HUDEP-2 (cell line): ENCODE results near the gene ITGA11.

ENCODE experiments used
- DNase-seq, 76 experiments: peaks; one replicate each; lab custom pipeline; 2025; ENCODE audit not compliant: unreplicated experiment in 76 of 76; lab: John Stamatoyannopoulos, UW

ITGA11 gene

GRCh38 chr15:68449389-68449788, 17.4 kb upstream of the ITGA11 start:
- no peak for DNase-seq

- DNase-seq = no peak
Observed at GRCh38 chr15:68447976-68448755, 16.2 kb upstream of the ITGA11 start.

DNA sequence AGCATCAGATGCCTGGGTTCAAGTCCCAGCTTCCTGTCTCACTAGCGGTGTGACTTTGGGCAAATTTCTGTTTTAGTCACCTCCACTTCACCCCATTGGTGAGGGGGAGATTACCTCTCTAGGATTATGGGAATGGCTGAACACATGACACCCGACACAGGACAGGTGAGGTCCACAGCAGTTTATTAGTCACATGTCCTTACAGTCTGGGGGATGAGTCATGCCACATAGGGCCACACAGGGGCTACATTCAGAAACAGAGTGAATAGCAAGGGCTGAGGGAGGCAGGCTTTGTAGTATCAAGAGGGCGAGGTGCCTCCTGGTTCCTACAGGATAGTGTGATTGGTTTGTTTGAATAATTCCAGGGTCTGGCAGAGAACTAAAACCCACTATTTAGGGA, 15.2 kb upstream of the ITGA11 start:
- DNase-seq = no peak

- DNase-seq = no peak
Observed at GRCh38 chr15:68445351-68445750, 13.4 kb upstream of the ITGA11 start.

- no peak for DNase-seq
Observed at GRCh38 chr15:68444336-68444735, 12.4 kb upstream of the ITGA11 start.

DNA sequence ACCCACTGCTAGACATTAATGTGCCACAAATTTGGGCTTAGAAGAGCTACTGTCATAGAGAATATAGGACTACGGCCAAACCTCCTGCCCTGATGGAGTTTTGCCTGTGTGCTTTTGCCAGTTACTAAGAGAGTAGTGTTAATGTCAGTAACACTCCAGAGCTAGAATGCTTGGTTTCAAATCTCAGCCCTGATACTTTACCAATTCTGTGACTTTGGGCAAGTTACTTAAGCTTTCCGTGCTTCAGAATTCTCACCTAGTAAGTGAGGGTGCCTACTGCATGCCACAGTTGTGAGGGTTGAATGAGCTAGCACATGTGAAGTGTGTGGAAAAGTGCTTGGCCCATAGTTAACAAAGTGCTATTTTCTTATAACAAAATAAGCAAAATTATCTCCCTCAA, 10.9 kb upstream of the ITGA11 start:
- no peak for DNase-seq

- DNase-seq = no peak
Observed at GRCh38 chr15:68442041-68442440, 10.1 kb upstream of the ITGA11 start.

- no peak for DNase-seq
Observed at GRCh38 chr15:68441045-68441743, 9.2 kb upstream of the ITGA11 start.

DNA sequence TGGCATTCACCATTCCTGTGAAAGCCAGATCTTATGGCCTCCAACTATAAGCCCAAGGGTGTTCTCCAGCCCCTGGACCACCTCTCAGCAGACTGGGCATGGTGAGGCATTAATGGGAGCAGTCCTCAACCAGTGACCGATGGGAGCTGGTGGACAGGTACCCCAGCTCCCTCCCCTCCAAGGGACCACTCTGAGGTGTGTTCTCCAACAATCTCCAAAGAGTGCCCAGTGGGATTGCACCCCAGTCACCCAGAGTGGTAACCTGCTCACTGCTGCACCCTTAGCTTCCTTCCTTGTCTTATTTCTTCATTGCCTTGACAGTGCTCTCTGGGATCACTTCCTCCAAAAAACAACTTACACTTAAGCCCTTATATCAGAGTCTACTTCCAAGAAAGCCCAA, 8.2 kb upstream of the ITGA11 start:
- no peak for DNase-seq

DNA sequence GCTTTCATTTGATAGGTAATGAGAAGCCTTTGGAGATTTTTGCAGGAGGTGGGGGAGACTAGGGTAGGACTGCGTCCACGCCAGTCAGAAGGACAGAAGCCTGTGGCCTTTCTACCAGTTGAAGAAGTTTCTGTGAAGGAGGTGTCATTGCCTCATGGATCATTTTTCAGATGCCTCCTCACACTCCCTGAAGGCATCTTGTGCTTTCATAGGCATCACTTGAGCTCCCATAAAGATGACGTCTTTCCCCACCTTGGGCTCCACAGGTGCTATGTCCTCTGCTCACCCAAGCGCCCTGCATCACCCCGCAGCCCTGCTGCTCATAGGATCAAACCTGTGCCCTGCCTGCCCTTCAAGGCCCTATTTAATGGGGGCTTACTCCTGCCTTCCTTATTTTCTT, 7.5 kb upstream of the ITGA11 start:
- DNase-seq = no peak

DNA sequence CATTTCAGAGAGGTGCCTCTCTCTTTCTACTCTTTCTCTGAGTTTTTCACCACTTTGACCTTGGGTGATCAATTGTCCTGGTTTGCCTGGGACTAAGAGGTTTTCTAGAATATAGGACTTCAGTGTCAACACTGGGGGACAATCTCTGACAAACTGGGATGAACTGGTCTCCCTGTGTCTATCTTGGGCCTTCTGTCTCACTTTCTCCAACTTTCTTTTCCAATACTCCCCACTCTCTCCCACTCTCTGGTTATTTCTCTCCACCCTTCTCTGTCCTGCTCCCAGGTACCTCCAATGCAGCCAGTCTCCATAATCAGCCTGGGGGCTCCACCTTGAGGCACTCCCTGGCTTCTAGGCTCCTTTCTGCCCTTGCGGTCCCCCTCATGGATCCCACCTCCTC, 4.7 kb upstream of the ITGA11 start:
- DNase-seq = no peak

- no peak for DNase-seq
Observed at GRCh38 chr15:68435966-68436365, 4.0 kb upstream of the ITGA11 start.

DNA sequence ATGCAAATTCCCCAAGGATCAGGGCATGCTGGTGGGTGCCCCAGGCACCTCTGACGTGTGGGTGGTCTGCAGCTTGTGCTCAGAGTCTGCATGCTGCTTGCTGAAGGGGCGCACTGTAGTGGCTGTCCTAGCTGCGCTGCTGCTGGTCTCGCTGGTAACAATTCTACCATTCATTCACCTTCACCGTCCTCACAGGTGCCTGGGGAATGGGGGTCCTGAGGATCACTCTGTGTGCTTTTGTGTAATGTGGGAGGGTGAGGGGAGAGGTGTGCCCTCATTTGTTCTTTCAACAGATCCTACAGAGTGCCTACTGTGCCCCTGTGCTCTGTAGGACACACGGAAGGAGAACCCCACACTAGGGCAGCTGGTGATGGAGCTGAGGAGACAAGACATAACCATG, 2.1 kb upstream of the ITGA11 start:
- DNase-seq = no peak

- DNase-seq = no peak
Observed at GRCh38 chr15:68433551-68433950, 1.6 kb upstream of the ITGA11 start.

GRCh38 chr15:68432441-68433064, 590 bp upstream of the ITGA11 start:
- DNase-seq = no peak

GRCh38 chr15:68431037-68431791, 749 bp downstream of the ITGA11 start:
- no peak for DNase-seq

- no peak for DNase-seq
Observed at GRCh38 chr15:68430471-68431036, 1.4 kb downstream of the ITGA11 start.

GRCh38 chr15:68429691-68430470, 2.1 kb downstream of the ITGA11 start:
- DNase-seq = no peak

- no peak for DNase-seq
Observed at GRCh38 chr15:68428431-68428940, 3.5 kb downstream of the ITGA11 start.

GRCh38 chr15:68427963-68428362, 4.0 kb downstream of the ITGA11 start:
- no peak for DNase-seq
